Mesothelial cell of epicardium (in vitro differentiated cells): ENCODE measurements around the gene EXD3. TPM values are rescaled to one million over a fixed set of nuclear protein-coding genes. Genes with fewer than 3 reads are reported as not detected.

Experiments
- DNase-seq, 2 experiments: peaks; one replicate each; pipeline ENCODE4 v3.0.0; 2021; ENCODE audit warnings: low spot score in 2 of 2; ENCODE audit not compliant: unreplicated experiment in 2 of 2
- H3K27ac Mint-ChIP-seq: 2 replicates; pipeline ENCODE4 v1.8.0; 2021; ENCODE audit warnings: mixed read lengths
- H3K27me3 Mint-ChIP-seq: 2 replicates; pipeline ENCODE4 v1.8.0; 2021; ENCODE audit warnings: low read depth, mixed read lengths
- H3K36me3 Mint-ChIP-seq: 2 replicates; pipeline ENCODE4 v1.8.0; 2021; ENCODE audit warnings: mixed read lengths
- H3K4me1 Mint-ChIP-seq: 2 replicates; pipeline ENCODE4 v1.8.0; 2021; ENCODE audit warnings: mixed read lengths
- H3K4me3 Mint-ChIP-seq: 2 replicates; pipeline ENCODE4 v1.8.0; 2021; ENCODE audit warnings: mild to moderate bottlenecking, moderate library complexity, mixed read lengths
- H3K9me3 Mint-ChIP-seq: 2 replicates; pipeline ENCODE4 v1.8.0; 2021; ENCODE audit warnings: mixed read lengths
- total RNA-seq: library from RNA; stranded (reverse); gene quantifications from 3 replicates; pipeline ENCODE4 v1.2.1, GENCODE V29; 2021
- TF ChIP-seq, protein P1 (sequence below): fragments of 200-600 bp; sonication (generic); IDR thresholded peaks from one replicate; pipeline ENCODE4 v1.5.0; 2021; ENCODE audit warnings: antibody characterized with exemption; ENCODE audit not compliant: unreplicated experiment

Gene EXD3
- total RNA-seq, 1 donor from 2014 or later, result 38.2 TPM

DNA sequence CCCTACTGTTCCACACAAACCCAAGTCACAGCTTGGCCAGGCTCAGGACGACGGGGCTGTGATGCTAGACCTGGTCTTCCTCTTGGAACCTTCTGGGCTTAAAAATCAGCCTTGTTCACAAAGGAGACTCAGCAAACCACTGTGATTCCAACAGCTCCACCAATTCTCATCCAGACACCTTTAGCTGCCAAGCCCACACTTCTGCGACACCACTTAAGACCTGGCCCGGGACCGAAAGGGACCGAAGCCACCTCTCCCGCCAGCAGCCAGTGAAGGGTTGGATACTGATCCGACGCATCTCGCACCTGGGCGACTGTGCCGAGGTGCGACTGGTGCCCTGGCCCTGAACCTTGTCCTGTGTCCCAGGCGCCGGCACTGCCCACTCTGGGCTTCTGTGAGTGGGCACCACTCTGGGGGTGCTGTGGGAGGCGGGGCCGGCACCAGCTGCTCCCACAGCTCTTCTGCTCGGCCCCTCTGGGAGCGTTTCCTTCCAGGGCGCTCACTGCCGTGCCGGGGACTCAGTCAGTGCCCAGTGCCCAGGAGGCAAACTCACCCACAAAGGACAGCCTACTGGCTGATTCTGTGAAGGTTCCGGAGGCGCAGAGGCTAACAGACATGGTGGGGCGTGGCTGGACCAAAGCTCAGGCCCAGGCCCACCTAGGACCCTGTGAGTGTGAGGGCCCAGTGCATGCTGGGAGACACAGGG is 50.9 kb downstream of the EXD3 start:
- TF ChIP-seq, protein P1, sequence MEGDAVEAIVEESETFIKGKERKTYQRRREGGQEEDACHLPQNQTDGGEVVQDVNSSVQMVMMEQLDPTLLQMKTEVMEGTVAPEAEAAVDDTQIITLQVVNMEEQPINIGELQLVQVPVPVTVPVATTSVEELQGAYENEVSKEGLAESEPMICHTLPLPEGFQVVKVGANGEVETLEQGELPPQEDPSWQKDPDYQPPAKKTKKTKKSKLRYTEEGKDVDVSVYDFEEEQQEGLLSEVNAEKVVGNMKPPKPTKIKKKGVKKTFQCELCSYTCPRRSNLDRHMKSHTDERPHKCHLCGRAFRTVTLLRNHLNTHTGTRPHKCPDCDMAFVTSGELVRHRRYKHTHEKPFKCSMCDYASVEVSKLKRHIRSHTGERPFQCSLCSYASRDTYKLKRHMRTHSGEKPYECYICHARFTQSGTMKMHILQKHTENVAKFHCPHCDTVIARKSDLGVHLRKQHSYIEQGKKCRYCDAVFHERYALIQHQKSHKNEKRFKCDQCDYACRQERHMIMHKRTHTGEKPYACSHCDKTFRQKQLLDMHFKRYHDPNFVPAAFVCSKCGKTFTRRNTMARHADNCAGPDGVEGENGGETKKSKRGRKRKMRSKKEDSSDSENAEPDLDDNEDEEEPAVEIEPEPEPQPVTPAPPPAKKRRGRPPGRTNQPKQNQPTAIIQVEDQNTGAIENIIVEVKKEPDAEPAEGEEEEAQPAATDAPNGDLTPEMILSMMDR, result no peak
- Mint-ChIP-seq H3K27ac (no peak overlapping the region), H3K4me1 (peaks cover 4% of the 10 kb centered on the region), H3K4me3 (no peak overlapping the region), H3K27me3 (no peaks in the 10 kb centered on the region), H3K9me3 (peaks cover 3% of the 10 kb centered on the region), H3K36me3 (peaks cover 4% of the 10 kb centered on the region)
- DNase-seq, result no peak

- TF ChIP-seq, protein P1, result no peak
- Mint-ChIP-seq H3K4me1 (peaks cover 4% of the 10 kb centered on the region), H3K27ac (no peak overlapping the region), H3K9me3 (peaks cover 3% of the 10 kb centered on the region), H3K27me3 (no peaks in the 10 kb centered on the region), H3K36me3 (peaks cover 2% of the 10 kb centered on the region), H3K4me3 (no peak overlapping the region)
- no peak for DNase-seq
These were observed 51.4 kb downstream of the EXD3 start for GRCh38 chr9:137371521-137371941.

- Mint-ChIP-seq H3K36me3 (peaks cover 2% of the 10 kb centered on the region), H3K9me3 (peaks cover 3% of the 10 kb centered on the region), H3K27me3 (no peaks in the 10 kb centered on the region), H3K4me1 (peaks cover 4% of the 10 kb centered on the region), H3K4me3 (no peak overlapping the region), H3K27ac (peak overlapping the region; percentile 43)
- DNase-seq, result peak in 1 of 2 experiments; percentile 19
- TF ChIP-seq, protein P1, result no peak
These were observed 52.0 kb downstream of the EXD3 start for GRCh38 chr9:137370865-137371520.

DNA sequence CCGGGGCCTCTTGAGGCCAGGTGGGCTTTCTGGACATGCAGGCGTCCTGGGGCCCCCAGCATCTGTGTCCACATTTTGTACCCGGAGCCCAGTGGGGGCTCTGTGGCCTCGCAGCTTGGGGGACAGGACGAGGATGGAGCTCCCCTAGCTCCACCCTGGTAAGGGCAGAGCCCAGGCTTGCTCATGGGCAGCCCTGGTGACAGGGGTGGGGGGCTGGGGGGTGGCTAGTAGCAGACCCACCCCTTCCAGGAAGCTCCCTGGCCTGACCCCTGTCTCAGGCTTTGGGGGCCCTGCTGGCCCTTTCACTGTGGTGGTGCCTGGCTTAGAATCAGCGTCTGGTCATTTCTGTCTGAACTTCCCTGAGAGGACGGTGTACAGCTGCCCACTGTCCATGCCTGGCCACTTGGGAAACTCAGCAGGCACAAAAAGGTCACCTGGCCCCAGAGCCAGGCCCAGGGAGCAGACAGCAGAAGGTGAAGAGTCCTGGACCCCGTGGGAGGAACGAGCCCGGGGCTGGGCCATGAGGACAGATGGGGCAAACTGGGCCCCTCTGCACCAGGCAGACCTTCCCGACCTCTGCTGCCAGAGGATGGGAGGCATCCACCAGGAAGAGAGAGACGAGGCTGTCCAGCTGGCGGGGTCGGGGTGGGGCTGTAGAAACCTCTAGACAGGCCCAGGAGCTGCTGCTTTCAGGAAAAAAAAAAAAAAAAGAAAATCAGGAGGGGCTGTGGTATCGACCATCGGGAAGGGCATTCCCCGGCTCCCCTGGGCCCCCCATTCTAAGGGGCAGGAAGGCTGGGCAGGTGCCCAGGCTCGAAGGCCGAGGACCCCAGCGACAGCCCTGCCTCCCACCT is 52.8 kb downstream of the EXD3 start:
- Mint-ChIP-seq H3K27ac (peak overlapping the region; percentile 85), H3K4me1 (peaks cover 4% of the 10 kb centered on the region), H3K9me3 (no peaks in the 10 kb centered on the region), H3K4me3 (no peak overlapping the region), H3K27me3 (no peaks in the 10 kb centered on the region), H3K36me3 (peaks cover 8% of the 10 kb centered on the region)
- TF ChIP-seq, protein P1, result no peak
- DNase-seq, result no peak

GRCh38 chr9:137369061-137369787 is 53.7 kb downstream of the EXD3 start:
- H3K27me3 Mint-ChIP-seq, result no peaks in the 10 kb centered on the region
- no peak for DNase-seq
- H3K36me3 Mint-ChIP-seq, result peaks cover 8% of the 10 kb centered on the region
- no peak overlapping the region for H3K4me3 Mint-ChIP-seq
- no peaks in the 10 kb centered on the region for H3K9me3 Mint-ChIP-seq
- TF ChIP-seq, protein P1, result no peak
- no peak overlapping the region for H3K27ac Mint-ChIP-seq
- peaks cover 4% of the 10 kb centered on the region for H3K4me1 Mint-ChIP-seq
